Skeletal muscle satellite cell (primary cell): ENCODE results near the gene CYP27C1.
A peak's percentile ranks its signal among the peaks of the same experiment; 100 is the strongest.

Source experiments
- H3K27me3 ChIP-seq: 2 replicates; pipeline ENCODE4 v1.7.0; 2013; ENCODE audit warnings: low read length; ENCODE audit not compliant: control insufficient read depth, insufficient read depth
- H3K36me3 ChIP-seq: 2 replicates; pipeline ENCODE4 v1.7.0; 2013; ENCODE audit warnings: mild to moderate bottlenecking, control low read depth, low read length; ENCODE audit not compliant: insufficient read depth
- H3K4me1 ChIP-seq: 2 replicates; pipeline ENCODE4 v1.7.0; 2013; ENCODE audit warnings: low read length; ENCODE audit not compliant: control insufficient read depth, insufficient read depth
- H3K4me2 ChIP-seq: 2 replicates; pipeline ENCODE4 v1.7.0; 2013; ENCODE audit warnings: mild to moderate bottlenecking, low read length
- H3K4me3 ChIP-seq: 2 replicates; pipeline ENCODE4 v1.7.0; 2013; ENCODE audit warnings: low read length
- H3K9ac ChIP-seq: 2 replicates; pipeline ENCODE4 v1.7.0; 2013; ENCODE audit warnings: mild to moderate bottlenecking, low read depth, low read length, moderate library complexity
- H3K9me3 ChIP-seq: replicated peaks from 2 replicates; pipeline ENCODE4 v1.7.0; 2013; ENCODE audit warnings: mild to moderate bottlenecking, control low read depth, low read length

The CYP27C1 gene

DNA sequence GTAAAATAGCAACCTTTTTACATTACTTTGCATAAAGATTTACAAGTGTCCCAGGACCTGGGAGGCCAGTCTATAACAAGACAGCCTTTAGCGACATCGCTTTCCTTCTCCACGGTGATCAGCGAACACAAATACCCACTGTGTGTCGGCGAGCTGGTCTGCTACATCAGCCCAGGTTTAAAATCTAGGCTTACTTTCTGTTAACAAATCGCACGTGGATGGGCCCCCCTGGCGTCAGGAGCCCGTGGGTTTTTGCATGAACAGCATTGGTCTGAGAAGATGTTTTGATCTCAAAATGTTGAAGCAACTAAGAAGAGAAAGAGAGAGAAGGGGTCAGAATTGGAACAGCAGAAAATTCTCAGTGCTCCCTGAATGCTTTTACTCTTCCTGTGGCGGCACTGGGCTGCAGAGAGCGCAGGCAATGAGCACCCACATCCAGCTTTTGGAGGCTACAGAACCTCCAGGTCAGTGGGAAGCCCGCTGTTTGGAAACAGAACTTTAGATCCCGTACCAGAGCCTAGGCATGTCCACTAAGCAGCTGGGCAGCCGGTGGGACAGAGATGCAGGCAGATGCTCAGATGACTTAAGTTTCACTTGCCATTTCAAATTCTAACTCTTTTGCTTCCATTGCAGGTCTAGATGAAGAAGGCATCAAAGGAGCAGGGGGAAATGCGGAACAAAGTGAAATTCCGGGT lies 32.9 kb downstream of the CYP27C1 start:
- H3K4me3 ChIP-seq = no peak overlapping the region
- H3K27me3 ChIP-seq = no peaks in the 10 kb centered on the region
- H3K36me3 ChIP-seq = no peaks in the 10 kb centered on the region
- H3K4me1 ChIP-seq = no peaks in the 10 kb centered on the region
- H3K9ac ChIP-seq = no peak overlapping the region
- H3K4me2 ChIP-seq = no peak overlapping the region
- H3K9me3 ChIP-seq = no peaks in the 10 kb centered on the region

DNA sequence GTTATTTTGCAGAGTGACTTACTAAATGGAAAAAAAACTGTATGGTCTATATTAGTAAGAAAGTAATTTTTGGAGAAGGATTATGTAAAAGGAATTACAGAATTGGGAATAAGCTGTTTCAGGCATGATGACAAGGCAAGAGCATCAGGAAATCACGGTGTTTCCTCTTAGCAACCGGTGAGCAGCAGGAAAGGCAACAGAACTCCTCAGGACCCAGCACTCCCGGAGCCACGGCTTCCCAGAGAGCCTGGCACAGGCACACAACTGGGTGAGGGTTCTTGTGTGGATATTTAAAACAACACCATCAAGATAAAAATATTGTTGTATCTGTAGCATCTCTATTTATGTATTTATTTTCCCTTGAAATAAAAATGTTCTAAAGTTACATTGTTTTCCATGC lies 34.4 kb downstream of the CYP27C1 start:
- Histone ChIP-seq H3K4me3 (no peak overlapping the region), H3K9ac (no peak overlapping the region)

DNA sequence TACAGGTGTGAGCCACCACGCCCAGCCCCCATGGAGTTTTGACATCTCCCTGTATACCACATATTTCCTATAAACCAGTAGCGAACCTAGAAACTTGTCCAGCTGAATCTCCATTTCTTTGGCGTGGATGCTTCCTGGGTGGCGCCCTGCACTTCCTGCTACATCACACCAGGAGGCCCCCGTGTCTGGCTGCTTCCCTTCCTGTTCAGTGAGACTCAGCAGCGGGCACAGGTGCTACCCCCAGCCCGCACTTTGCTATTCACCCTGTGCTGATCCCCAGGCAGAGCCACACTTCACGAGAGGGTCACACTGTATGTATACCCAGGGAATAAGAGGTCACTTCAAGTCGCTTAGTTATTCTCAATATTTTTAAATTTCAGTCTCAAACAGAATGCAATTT lies 35.0 kb downstream of the CYP27C1 start:
- Histone ChIP-seq H3K36me3 (no peaks in the 10 kb centered on the region), H3K9me3 (peaks cover 3% of the 10 kb centered on the region), H3K4me3 (no peak overlapping the region), H3K4me2 (no peak overlapping the region), H3K4me1 (no peaks in the 10 kb centered on the region), H3K27me3 (no peaks in the 10 kb centered on the region), H3K9ac (no peak overlapping the region)

More for the DNA sequence above, 34.4 kb downstream of the CYP27C1 start:
- no peaks in the 10 kb centered on the region for H3K36me3 ChIP-seq
- H3K4me1 ChIP-seq = no peaks in the 10 kb centered on the region
- no peak overlapping the region for H3K4me2 ChIP-seq
- H3K27me3 ChIP-seq = no peaks in the 10 kb centered on the region
- no peaks in the 10 kb centered on the region for H3K9me3 ChIP-seq

DNA sequence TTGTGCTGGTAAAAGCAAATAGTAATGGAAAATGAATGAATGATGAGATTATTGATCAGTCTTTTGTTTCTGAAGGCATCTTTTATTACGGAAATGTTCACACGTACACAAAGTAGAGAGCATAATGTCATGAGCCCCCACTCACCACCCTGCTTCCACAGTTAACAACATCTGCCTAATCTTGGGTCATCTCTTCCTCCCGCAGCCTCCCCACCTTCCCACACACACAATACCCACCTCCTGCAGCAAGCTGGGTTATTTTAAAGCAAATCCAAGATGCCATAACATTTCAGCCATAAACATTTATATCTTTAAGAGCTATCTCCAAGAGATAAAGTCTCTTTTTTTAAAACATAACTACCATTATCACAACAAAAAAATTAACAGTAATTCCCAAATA lies 36.3 kb downstream of the CYP27C1 start:
- Histone ChIP-seq H3K4me2 (no peak overlapping the region), H3K4me3 (no peak overlapping the region), H3K9ac (no peak overlapping the region), H3K9me3 (peaks cover 3% of the 10 kb centered on the region), H3K36me3 (no peaks in the 10 kb centered on the region), H3K27me3 (no peaks in the 10 kb centered on the region), H3K4me1 (no peaks in the 10 kb centered on the region)

DNA sequence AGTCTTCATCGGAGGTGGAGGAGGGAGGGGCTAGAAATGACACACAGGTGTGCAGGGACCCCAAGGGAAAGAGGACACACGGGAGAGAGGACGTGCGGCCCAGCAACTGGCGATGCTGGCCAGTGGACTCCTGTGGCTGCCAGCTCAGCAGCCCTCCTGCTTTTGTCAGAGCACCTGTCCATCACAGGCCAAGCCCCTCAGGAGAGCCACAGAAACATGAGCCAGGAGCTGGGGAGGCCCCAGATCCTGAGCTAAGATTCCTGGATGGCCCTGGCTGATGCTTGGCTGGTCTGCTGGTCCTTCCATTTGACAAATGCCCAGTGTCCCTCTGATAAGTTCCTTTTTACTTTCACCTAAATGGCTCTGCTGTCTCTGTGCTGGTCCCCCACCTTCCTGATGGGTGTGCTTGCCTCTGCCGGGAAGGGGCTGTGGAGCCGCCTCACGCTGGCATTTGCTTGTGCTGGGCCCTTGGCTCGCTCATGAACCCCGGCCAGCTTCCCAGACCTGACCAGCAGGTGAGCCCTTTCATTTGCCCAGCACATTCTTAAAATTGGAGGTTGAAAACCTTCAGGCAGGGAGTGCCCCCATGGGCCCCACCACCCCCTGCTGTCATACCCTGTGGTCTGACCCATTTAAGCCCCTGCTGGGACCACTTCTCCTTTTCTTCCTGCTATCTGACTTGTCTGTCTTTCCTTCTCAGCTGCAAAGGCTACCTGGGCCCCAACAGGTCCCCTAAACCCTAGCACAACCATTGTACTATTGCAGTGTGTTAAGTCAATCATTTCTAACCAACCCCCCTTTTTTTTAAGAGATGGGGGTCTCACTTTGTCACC lies 37.3 kb downstream of the CYP27C1 start:
- H3K4me2 ChIP-seq = no peak overlapping the region
- H3K9me3 ChIP-seq = peaks cover 3% of the 10 kb centered on the region
- no peak overlapping the region for H3K9ac ChIP-seq
- no peaks in the 10 kb centered on the region for H3K27me3 ChIP-seq
- no peaks in the 10 kb centered on the region for H3K4me1 ChIP-seq
- no peak overlapping the region for H3K4me3 ChIP-seq
- H3K36me3 ChIP-seq = no peaks in the 10 kb centered on the region

DNA sequence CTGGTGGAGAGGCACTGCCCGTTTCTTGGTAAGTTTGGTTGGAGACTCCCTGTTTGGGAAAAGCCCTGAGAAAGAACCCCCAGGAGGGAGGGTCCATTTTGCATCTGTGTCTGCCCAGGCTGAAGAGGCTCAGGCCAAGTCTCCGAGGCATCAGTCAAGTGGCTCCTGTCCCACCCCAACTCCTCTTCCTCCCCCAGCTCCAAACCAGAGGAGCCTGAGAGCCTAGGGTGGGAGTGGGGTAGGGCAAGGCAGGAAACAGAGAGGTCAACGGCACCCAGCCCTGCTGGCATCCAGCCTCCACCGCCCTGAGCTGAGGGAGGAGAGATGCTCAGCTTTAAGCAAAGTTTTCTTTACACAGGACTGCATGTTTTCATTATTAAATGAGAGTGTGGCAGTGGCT lies 38.2 kb downstream of the CYP27C1 start:
- peaks cover 3% of the 10 kb centered on the region for H3K9me3 ChIP-seq

DNA sequence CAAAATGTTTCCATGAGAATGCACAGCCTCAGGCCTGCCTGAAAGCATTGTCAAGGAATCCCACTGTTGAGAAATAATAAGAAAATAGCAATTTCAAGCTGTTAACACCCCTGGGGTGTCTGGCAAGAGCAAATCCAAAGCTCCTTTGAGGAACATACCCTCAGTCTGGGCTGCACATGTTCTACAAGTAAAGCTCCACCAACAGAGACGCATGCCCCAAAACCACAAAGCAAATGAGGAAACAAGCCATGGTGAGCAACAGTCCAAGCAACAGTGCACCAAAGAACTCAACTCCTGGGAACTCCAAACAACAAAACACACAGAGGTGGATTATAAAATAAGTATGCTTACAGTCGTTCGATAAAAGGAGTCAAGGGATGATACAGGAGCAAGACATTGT lies 40.3 kb downstream of the CYP27C1 start:
- no peak overlapping the region for H3K4me3 ChIP-seq
- no peaks in the 10 kb centered on the region for H3K27me3 ChIP-seq
- H3K36me3 ChIP-seq = no peaks in the 10 kb centered on the region
- no peak overlapping the region for H3K9ac ChIP-seq
- no peak overlapping the region for H3K4me2 ChIP-seq
- peaks cover 23% of the 10 kb centered on the region for H3K4me1 ChIP-seq
- H3K9me3 ChIP-seq = peaks cover 3% of the 10 kb centered on the region

More for the DNA sequence above, 38.2 kb downstream of the CYP27C1 start:
- Histone ChIP-seq H3K36me3 (no peaks in the 10 kb centered on the region), H3K9ac (no peak overlapping the region), H3K27me3 (no peaks in the 10 kb centered on the region), H3K4me1 (peaks cover 2% of the 10 kb centered on the region), H3K4me2 (no peak overlapping the region), H3K4me3 (no peak overlapping the region)

DNA sequence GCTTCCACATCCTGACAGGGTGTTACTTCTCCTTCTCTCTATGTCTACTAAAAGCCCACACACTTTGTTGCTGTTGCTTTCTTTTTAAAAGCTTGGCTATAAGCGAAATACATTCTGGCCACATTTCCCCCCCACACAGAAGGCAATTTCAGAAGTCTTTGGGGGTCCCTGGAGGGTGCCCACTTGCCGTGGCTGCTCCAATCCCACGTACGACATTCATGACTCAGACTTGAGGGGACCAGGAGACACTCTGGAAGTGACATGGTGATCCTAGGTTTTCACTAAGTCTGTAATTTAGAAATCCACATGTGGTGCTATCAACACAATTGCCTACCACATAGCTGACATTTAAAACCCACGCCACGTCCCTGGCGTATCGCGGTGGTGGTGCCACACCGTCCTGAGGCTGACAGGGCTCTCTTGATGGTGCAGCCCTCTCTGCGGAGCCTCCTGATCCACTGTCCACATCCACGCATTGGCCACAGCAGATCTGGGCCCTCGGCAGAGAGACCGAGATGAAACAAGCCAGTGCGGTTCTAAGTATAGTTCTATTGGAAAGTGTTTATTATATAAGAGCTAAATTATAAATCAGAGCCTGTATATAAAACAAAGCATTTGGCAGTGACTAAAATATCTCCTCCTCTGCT lies 42.4 kb downstream of the CYP27C1 start:
- Histone ChIP-seq H3K4me3 (no peak overlapping the region), H3K9me3 (peaks cover 3% of the 10 kb centered on the region), H3K4me1 (peaks cover 33% of the 10 kb centered on the region), H3K4me2 (no peak overlapping the region), H3K36me3 (no peaks in the 10 kb centered on the region), H3K9ac (no peak overlapping the region), H3K27me3 (no peaks in the 10 kb centered on the region)

DNA sequence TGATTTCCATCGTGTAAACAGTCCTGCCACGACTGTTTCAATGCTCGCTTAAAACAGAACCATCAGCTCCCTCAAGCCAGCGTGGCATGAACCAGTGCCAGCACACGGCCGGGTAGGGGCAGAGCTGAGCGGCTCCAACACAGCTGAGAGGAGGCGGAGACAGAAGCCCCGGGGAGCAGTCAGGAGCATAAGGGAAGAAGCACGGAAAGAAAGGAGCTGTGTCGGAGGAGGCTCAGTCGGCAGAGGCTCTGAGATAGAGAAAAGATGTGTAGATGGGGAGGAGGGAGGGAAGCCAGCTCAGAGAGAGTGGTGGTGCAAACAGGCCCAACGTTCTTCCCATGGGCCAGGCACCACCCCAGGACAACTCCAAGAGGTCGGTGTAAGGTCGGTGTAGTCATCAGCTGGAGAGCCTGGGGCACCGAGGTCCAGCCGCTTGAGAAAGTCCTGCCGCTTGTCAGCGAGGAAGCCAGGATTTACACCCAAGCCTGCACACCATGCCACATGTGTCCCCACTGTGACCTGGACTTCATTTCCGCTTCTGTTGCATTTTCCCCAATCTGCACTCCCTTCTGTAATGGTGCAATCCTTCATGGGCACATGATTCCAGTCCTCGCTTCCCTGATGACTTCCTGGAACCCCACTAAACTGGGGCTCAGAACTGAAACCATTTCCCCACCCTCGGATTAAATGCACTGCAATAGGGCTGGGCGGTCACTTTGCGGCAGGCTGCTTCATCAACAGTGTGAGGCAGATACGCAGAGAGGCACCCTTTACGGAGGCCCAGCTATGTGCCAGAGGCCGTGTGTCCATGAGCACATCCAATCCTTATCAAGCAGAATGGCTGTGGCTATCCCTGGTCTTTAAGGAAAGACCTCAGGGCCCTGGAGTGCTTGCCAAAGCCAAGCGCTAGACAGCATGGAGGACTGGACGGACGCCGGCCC lies 43.5 kb downstream of the CYP27C1 start:
- Histone ChIP-seq H3K9me3 (peaks cover 3% of the 10 kb centered on the region), H3K4me3 (peak overlapping the region; percentile 40), H3K36me3 (no peaks in the 10 kb centered on the region), H3K9ac (peak overlapping the region; percentile 24), H3K27me3 (no peaks in the 10 kb centered on the region), H3K4me2 (peak overlapping the region; percentile 55), H3K4me1 (peaks cover 35% of the 10 kb centered on the region)

DNA sequence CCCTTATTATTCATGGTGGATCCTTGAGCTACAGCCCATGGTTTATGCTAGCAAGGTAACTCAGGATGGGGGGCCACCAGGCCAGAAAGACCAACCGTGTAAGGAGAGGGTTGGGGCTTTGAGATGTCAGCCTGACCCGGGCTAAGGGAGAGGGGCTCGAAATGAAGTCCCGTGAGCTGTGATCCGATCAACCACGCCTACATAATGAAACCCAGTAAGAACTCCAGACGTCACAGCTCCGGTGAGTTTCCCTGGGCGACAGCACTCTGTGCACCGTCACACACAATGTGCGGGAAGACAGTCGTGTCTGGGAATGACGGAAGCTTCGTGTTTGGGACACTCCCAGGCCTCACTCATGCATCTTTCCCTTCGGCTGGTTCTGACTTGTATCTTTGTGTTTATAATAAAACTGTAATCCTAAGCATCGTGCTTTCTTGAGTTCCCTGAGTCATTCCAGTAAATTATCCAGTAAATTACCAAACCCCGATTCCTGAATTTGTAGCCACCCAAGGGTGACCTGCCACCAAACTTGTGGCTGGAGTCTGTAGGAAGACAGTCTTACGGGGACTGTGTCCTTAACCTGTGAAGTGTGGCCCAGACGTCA lies 44.2 kb downstream of the CYP27C1 start:
- peaks cover 3% of the 10 kb centered on the region for H3K9me3 ChIP-seq
- peak overlapping the region; percentile 55 for H3K4me2 ChIP-seq
- H3K4me1 ChIP-seq = peaks cover 35% of the 10 kb centered on the region
- H3K4me3 ChIP-seq = peak overlapping the region; percentile 40
- H3K27me3 ChIP-seq = no peaks in the 10 kb centered on the region
- no peaks in the 10 kb centered on the region for H3K36me3 ChIP-seq
- H3K9ac ChIP-seq = peak overlapping the region; percentile 24
